H1 (cell line): ENCODE measurements around the gene DYSF.

Experiments
- BACH1 ChIP-seq: IDR thresholded peaks from 2 replicates; pipeline ENCODE4 v1.6.1; 2012; ENCODE audit warnings: low read length, improper control_type of control experiment
- CBX8 ChIP-seq: fragments of 300-800, 300-1000 bp; sonication (generic); IDR thresholded peaks from 2 replicates; pipeline ENCODE4 v1.7.1; 2016; ENCODE audit warnings: low read depth, low read length, borderline replicate concordance
- CTCF ChIP-seq, 3 experiments: IDR thresholded peaks; 1 replicate in 2 of 3; 2 replicates in 1 of 3; pipeline versions ENCODE4 v1.5.1 to v1.6.1; 2011; ENCODE audit warnings: low read length in 3 of 3, mild to moderate bottlenecking in 3 of 3, inconsistent platforms in 2 of 3, low read depth in 1 of 3, moderate library complexity in 1 of 3; ENCODE audit not compliant: insufficient read depth in 1 of 3; ENCODE audit errors: control extremely low read depth in 1 of 3
- EP300 ChIP-seq, 2 experiments: IDR thresholded peaks; 1 replicate in 1 of 2; 2 replicates in 1 of 2; pipeline ENCODE4 v1.6.1; 2011 to 2012; ENCODE audit warnings: low read depth in 2 of 2, low read length in 2 of 2, mild to moderate bottlenecking in 2 of 2, borderline replicate concordance in 1 of 2, inconsistent platforms in 1 of 2, moderate library complexity in 1 of 2
- GABPA ChIP-seq: IDR thresholded peaks from 2 replicates; pipeline ENCODE4 v1.6.1; 2011; ENCODE audit warnings: mild to moderate bottlenecking, low read length, moderate library complexity, borderline replicate concordance; ENCODE audit not compliant: insufficient read depth
- KDM1A ChIP-seq: fragments of 200-600, 300-600 bp; sonication (generic); IDR thresholded peaks from 2 replicates; pipeline ENCODE4 v1.7.1; 2016; ENCODE audit warnings: mild to moderate bottlenecking, low read length, borderline replicate concordance
- POLR2AphosphoS5 ChIP-seq: IDR thresholded peaks from 2 replicates; pipeline ENCODE4 v1.6.1; 2011; ENCODE audit warnings: low read depth, low read length
- SP1 ChIP-seq: IDR thresholded peaks from 2 replicates; pipeline ENCODE4 v1.6.1; 2011; ENCODE audit warnings: low read depth, low read length
- TCF12 ChIP-seq: IDR thresholded peaks from 2 replicates; pipeline ENCODE4 v1.6.1; 2011; ENCODE audit warnings: low read depth, mild to moderate bottlenecking, low read length
- TEAD4 ChIP-seq: IDR thresholded peaks from 2 replicates; pipeline ENCODE4 v1.6.1; 2012; ENCODE audit warnings: low read depth, low read length, inconsistent platforms, mixed read lengths

- no peak for TF ChIP-seq EP300 (IDR thresholded peaks at IDR 0.05; ENCODE audit: borderline replicate concordance in 1 of 2, low read depth in 2 of 2, low read length in 2 of 2)
- TF ChIP-seq GABPA = no peak
- TF ChIP-seq CBX8 = no peak
- TF ChIP-seq CTCF (IDR thresholded peaks at IDR 0.05; ENCODE audit: control extremely low read depth in 1 of 3, insufficient read depth in 1 of 3, low read depth in 1 of 3, low read length in 3 of 3) = no peak
- no peak for TF ChIP-seq TEAD4
- TF ChIP-seq BACH1 = no peak
- no peak for TF ChIP-seq KDM1A
- TF ChIP-seq POLR2AphosphoS5 = no peak
- no peak for TF ChIP-seq SP1
- no peak for TF ChIP-seq TCF12
Measured at GRCh38 chr2:71706836-71707235, 253.5 kb downstream of the DYSF start.
